H1 (cell line): Measurements from ENCODE around the gene ADAM22. TPM values are rescaled to one million over a fixed set of nuclear protein-coding genes. Genes with fewer than 3 reads are reported as not detected.

Experiments
- CHD2 ChIP-seq: IDR thresholded peaks from 2 replicates; pipeline ENCODE4 v1.6.1; 2012; ENCODE audit warnings: low read length, improper control_type of control experiment
- CHD7 ChIP-seq: fragments of 300-600 bp; sonication (generic); IDR thresholded peaks from 2 replicates; pipeline ENCODE4 v1.7.1; 2012; ENCODE audit warnings: low read length, moderate library complexity, mild to moderate bottlenecking, inconsistent platforms; ENCODE audit not compliant: insufficient replicate concordance
- JUN ChIP-seq: IDR thresholded peaks from 2 replicates; pipeline ENCODE4 v1.6.1; 2011; ENCODE audit warnings: low read depth, mild to moderate bottlenecking, improper control_type of control experiment, low read length
- SIRT6 ChIP-seq: IDR thresholded peaks from one replicate; pipeline ENCODE4 v1.7.1; 2012; ENCODE audit warnings: low read length, inconsistent platforms
- ZNF274 ChIP-seq: IDR thresholded peaks from 2 replicates; pipeline ENCODE4 v1.7.0; 2012; ENCODE audit warnings: low read length, borderline replicate concordance; ENCODE audit errors: extremely low read depth
- polyA plus RNA-seq, 7 experiments: library from polyadenylated mRNA; depleted of rRNA in 3 of 7; stranded (reverse) in 5 of 7; unstranded in 2 of 7; fragments of >200 nt in 5 of 7; fragments of 200-250 nt in 2 of 7; gene quantifications; 1 replicate in 5 of 7; 2 replicates in 1 of 7; 4 replicates in 1 of 7; pipeline versions ENCODE4 v1.2.1 to v1.2.3, GENCODE V29; 2011 to 2013; ENCODE audit warnings: missing spikeins in 2 of 7, mixed read lengths in 2 of 7
- total RNA-seq: library from RNA; stranded (reverse); fragmentation: NEBNext Ultra II Directional; extraction: Animal tissue kit (Norgen Biotek cat#: 25700); gene quantifications from 2 replicates; pipeline ENCODE4 v1.2.1, GENCODE V29; 2021

ADAM22 gene
- total and polyA plus RNA-seq, 2 of the 8 experiments (the other 6 are each of a cell fraction or from before 2014, with no cell fraction given): 4.6 to 21.4 TPM

- no peak for TF ChIP-seq CHD7
- TF ChIP-seq SIRT6: no peak
- TF ChIP-seq CHD2: no peak
- no peak for TF ChIP-seq ZNF274
- no peak for TF ChIP-seq JUN
Measured at GRCh38 chr7:88141953-88142352, 207.9 kb downstream of the ADAM22 start (continued).
